CD4-positive, alpha-beta T cell treated with Interferon gamma for 1 hour (primary cell): ENCODE measurements around the gene ST3GAL5.
"Not testable (repeated sequence)": the region's sequence is repeated elsewhere in the genome, so short reads cannot be mapped to it uniquely, and the experiment has no call there.

ENCODE experiments used
- DNase-seq: peaks from one replicate; pipeline ENCODE4 v3.0.0-alpha.2; 2020

ST3GAL5 gene

GRCh38 chr2:85892216-85892944, 3.6 kb upstream of the ST3GAL5 start:
- DNase-seq: no peak

DNA sequence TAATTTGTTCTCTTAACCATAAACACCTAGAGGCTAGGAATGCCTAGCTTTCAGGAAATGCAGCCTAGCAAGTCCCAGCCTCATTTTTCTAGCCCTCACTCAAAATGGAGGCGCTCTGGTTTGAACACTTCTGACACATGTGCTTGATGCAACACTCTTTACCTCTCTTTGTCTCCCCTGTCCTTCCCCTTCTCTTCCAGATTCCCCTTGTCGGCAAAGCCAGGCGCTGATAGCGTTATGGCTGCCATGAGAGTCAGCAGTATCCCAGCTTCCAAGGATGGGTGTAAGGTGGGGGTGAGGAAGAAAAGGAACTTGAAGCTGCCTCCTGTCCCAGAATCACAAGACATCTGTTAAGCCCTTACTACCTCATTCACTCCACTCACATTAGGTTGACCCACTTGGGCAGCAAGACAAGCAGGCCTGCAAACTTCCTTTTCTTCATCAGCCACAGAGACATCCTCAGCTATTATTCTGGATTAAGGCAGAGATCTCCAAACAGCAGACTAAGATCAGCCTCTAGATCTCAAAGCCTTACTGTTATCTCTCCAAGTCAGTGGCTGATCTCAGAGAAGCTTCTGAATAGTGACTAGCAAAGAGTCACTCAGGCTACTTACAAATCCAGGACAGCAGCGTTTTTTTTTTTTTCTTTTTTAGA, 1.9 kb upstream of the ST3GAL5 start:
- no peak for DNase-seq

GRCh38 chr2:85889627-85890281, 964 bp upstream of the ST3GAL5 start:
- DNase-seq: no peak

DNA sequence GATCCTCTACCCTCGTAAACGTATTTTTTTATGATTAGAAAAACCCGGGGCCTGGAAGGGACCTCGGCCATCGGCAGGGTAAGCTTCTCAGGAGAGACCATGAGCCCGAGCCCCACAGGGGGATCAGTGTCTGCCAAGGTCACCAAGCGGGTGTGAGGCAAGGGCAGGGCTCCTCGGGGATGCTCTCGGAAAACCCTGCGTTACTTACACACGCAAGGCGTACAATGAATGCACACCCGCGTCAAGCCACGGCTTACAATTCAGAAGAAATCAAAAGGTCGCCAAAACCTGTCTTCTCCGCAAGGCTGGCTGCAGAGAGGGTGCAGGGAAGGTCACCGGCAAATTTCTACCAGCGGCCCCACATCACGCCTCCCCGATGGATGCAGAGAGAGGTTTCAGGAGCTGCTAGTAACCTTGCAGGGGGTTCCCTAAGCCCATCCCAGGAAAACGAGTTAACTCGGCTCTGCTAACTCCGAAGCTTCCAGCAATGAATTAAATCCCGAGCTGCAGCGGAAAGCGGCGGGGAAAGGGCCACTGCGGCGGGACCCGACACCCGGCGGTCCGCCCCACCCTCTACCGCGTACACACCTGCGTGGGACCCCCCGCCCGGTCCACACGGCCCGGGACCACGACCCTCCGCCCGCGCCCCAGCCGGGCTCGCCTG, 638 bp downstream of the ST3GAL5 start:
- no peak for DNase-seq

- peak; percentile 58 for DNase-seq
Measured at GRCh38 chr2:85887566-85888019, 1.2 kb downstream of the ST3GAL5 start.

DNA sequence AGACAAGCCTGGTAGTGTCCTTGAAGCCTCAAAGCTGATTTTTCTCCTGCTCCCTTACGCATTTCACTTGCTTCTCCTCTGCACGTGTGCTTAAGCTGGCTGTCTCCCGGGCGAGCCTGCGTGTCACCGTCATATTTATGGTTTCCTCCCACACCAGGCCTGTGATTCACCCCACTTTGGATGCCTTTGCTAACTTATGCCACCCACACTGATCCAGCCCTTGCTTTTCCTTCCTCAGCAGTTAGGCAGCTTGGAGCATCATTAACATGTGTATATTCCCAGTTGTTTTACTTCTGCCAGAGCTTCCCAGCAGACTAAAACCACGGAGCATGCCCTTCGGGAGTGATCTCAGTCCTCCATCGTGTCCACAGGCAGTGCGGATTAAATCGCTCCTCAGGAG, 2.2 kb downstream of the ST3GAL5 start:
- DNase-seq: peak; percentile 30

- no peak for DNase-seq
Measured at GRCh38 chr2:85886141-85886540, 2.6 kb downstream of the ST3GAL5 start.

DNA sequence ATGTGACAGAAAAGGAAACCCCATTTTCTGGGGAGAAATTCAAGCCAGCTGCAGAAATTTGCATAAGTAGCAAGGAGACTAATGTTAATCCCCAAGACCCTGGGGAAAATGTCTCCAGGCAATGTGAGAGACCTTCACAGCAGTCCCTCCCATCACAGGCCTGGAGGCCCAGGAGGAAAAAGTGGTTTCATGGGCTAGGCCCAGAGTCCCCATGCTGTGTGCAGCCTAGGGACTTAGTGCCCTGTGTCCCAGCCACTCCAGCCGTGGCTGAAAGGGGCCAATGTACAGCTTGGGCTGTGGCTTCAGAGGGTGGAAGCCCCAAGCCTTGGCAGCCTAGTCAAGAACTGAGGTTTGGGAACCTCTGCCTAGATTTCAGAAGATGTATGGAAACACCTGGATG, 7.0 kb downstream of the ST3GAL5 start:
- not testable (repeated sequence) for DNase-seq

DNA sequence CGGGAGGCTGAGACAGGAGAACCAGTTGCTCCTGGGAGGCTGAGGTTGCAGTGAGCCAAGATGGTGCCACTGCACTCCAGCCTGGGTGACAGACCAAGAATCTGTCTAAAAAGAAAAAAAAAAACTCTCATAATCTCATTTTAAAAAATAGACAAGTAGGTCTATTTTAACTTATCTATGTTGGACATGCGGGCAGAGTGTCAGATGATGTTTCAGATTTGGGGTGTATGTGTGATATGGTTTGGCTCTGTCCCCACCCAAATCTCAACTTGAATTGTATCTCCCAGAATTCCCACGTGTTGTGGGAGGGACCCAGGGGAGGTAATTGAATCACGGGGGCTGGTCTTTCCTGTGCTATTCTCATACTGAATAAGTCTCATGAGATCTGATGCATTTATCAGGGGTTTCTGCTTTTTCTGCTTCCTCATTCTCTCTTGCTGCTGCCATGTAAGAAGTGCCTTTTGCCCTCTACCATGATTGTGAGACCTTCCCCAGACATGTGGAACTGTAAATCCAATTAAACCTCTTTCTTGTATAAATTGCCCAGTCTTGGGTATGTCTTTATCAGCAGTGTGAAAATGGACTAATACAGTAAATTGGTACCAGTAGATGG, 8.0 kb downstream of the ST3GAL5 start:
- DNase-seq: not testable (repeated sequence)

GRCh38 chr2:85878719-85879370, 9.9 kb downstream of the ST3GAL5 start:
- DNase-seq: no peak

DNA sequence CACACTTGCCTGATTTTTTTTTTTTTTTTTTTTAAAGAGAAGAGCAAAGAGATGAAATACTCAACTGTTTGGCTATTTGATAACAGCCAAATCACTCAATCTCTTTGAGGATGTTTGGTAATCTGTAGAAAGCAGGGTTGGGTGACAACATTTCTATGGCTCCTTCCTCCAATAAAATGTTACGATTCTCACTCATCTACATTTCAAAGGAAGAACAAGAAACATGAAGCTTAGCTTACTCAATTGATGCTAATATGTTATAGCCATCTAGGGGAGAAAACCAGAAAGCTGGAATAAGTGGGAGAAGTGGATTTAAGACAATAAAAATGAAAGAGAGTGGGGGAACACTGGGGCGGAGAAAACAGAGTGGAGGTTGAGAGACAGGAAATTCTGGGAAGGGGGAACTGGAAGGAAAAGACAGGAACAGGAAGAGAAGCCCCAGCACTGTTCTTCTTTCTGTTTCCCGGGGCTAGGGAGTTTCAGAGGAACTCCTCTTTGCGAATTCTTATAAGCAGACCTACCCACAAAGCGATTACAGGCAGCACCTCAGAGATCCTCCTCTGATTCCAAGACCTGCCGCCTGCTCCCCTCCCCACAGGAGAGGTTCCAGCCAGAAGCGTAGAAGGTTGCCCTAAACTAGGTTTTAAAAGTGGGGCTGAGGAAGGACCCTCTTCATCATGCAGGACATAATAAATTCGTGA, 13.3 kb downstream of the ST3GAL5 start:
- DNase-seq: no peak

DNA sequence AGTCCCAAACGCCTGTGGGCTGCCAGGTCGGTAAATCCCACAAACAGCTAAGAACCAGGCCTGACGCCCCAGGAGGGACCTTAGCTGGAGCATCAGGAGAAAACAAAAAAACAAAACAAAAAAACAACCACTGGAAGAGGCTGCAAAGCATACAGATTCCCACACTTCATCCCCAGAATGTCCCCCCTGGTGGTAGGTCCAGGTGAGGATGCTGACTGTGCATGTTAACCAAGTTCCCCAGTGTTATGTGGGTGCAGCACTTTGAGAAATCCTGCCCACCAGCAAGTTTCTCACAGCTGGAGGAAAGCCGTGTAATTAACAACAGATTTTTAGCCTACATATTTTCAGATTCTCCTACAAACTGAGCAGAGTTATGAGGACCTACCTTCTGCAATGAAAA, 15.1 kb downstream of the ST3GAL5 start:
- no peak for DNase-seq

- DNase-seq: no peak
Measured at GRCh38 chr2:85872536-85873161, 16.1 kb downstream of the ST3GAL5 start.

- DNase-seq: no peak
Measured at GRCh38 chr2:85871494-85872164, 17.2 kb downstream of the ST3GAL5 start.

DNA sequence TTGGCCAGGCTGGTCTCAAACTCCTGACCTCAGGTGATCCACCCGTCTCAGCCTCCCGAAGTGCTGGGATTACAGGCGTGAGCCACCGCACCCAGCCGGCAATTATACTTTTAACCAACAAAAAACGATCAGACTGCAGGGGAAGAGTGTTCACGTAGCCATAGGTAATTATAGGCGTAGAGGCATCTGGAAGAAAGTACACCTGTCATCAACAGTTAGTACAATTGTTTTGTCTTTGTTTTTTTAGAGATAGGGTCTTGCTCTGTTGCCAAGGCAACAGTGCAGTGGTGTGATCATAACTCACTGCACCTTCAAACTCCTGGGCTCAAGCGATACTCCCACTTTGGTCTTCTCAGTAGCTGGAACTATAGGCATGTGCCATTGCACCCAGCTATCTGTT, 20.0 kb downstream of the ST3GAL5 start:
- no peak for DNase-seq

DNA sequence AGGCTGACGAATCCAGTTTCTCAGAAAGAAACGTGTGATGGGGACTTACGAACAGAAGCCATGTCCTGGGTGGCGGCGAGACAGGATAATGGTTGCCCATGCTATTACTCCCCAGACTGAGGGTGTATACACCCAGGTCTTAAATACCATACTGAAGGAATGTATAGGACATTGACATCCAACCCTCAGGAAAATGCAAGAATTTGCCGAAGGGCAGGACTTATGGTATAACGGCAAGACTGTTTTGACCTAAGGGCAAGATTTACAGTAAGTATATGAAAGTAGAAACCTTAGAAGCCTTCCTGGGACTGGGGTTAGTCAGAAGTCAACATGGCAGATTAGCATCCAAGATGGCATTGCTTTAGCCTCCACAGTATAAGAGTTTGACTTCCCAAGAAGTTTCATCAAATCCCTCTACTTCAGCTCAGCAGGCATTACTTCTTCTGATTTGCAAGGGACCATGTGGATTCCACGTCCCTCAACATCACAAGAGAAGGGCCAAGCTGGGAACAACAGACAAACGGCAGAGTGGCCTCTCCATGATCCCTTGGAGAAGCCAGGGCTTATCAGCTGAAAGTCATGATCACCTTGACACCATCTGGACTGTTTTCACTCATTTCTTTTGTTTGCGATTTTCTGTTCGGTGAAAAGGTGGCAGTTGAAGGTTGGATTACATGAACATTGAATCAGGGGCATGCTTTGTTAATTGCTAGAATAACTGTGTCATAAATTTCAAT, 21.1 kb downstream of the ST3GAL5 start:
- DNase-seq: no peak

DNA sequence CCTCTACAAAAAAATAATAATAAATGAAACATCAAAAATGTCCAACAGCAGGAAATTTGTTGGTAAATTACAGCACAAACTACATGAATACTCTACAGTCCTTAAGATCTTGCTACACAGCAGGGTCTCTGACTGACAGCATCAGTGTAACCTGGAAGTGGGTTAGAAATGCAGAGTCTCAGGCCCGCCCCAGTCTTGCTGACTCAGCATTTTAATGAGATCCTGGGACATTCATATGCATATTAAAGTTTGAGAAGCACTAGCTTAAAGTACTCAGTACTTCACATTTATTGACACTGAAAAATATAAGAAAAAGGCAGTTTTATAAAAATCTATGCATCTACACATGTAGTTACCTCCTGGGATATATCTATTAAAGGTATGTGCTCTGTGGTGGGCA, 21.7 kb downstream of the ST3GAL5 start:
- no peak for DNase-seq

- no peak for DNase-seq
Measured at GRCh38 chr2:85866165-85866659, 22.6 kb downstream of the ST3GAL5 start.

DNA sequence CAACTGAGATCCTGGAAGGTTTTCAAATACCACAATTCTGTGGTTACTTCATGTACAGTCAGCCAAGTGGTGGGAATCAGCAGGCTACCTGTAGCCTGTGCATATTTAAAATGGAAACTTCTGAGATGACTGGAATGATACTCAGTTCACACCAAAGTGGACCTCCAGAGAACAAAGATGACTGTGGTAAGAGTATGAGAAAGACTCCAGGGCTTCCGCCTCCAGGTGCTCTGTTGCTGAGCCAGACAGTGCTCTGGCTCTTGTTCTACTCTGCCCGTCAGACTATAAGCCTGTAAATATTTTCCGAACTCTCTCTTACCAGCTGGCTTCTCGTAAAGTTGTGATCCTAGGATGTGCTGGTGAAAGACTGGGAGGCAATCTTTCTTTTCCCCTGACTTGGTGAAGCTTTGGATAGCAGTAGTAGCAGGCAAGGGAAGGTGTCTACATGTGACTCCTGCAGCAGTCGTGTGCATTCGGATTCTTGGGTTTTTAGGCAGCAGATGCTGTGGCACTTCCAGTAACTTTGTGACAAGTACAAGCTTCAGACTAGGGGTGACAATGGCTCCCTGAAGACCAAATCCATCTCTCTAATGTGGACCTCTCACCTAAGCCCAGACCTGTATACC, 23.1 kb downstream of the ST3GAL5 start:
- DNase-seq: no peak
